T-helper 1 cell treated with Interleukin-12 subunit alpha and Interleukin-12 subunit beta and Interleukin-4 antibody, amounts not matched to agents 30 ng/mL and 1 ng/mL, for 36 hours (primary cell): ENCODE data around the gene GMDS. TPM values are rescaled to one million over a fixed set of nuclear protein-coding genes. Genes with fewer than 3 reads are reported as not detected.

Source experiments
- intact Hi-C: fragments of 100-400 bp; cut with micrococcal nuclease; formaldehyde crosslinking; loops from one replicate; pipeline ENCODE4 v1.15.1; 2024
- total RNA-seq: library from RNA; stranded (reverse); gene quantifications from 2 replicates; pipeline ENCODE4 v1.2.3, GENCODE V29; 2022

GMDS gene
- total RNA-seq, 1 donor from 2014 or later, result 28.6 TPM

- intact Hi-C loops, result no loop called here
These were observed 229.4 kb downstream of the GMDS start for GRCh38 chr6:2016040-2016439.

- intact Hi-C loops, result no loop called here
These were observed 236.9 kb downstream of the GMDS start for GRCh38 chr6:2008383-2008976.

- intact Hi-C loops, result no loop called here
These were observed 238.2 kb downstream of the GMDS start for GRCh38 chr6:2007165-2007564.

- intact Hi-C loops, result no loop called here
These were observed 240.5 kb downstream of the GMDS start for GRCh38 chr6:2004888-2005287.

GRCh38 chr6:2000962-2001361, 244.4 kb downstream of the GMDS start:
- intact Hi-C loops, result no loop called here

- intact Hi-C loops, result no loop called here
These were observed 247.7 kb downstream of the GMDS start for GRCh38 chr6:1997702-1998101.

- intact Hi-C loops, result no loop called here
These were observed 249.8 kb downstream of the GMDS start for GRCh38 chr6:1995636-1996035.

- intact Hi-C loops, result no loop called here
These were observed 252.4 kb downstream of the GMDS start for GRCh38 chr6:1993042-1993441.

- intact Hi-C loops, result no loop called here
These were observed 254.0 kb downstream of the GMDS start for GRCh38 chr6:1991332-1991878.

- intact Hi-C loops, result no loop called here
These were observed 256.6 kb downstream of the GMDS start for GRCh38 chr6:1988843-1989242.

GRCh38 chr6:1987640-1988039, 257.8 kb downstream of the GMDS start:
- intact Hi-C loops, result no loop called here

GRCh38 chr6:1986454-1987243, 258.8 kb downstream of the GMDS start:
- intact Hi-C loops, result no loop called here

GRCh38 chr6:1984346-1984994, 260.9 kb downstream of the GMDS start:
- intact Hi-C loops, result no loop called here

GRCh38 chr6:1983850-1984249, 261.6 kb downstream of the GMDS start:
- intact Hi-C loops, result no loop called here

GRCh38 chr6:1972962-1973361, 272.4 kb downstream of the GMDS start:
- intact Hi-C loops, result no loop called here

- intact Hi-C loops, result no loop called here
These were observed 273.8 kb downstream of the GMDS start for GRCh38 chr6:1971612-1972011.

GRCh38 chr6:1970151-1970561, 275.2 kb downstream of the GMDS start:
- intact Hi-C loops, result no loop called here

GRCh38 chr6:1966713-1967112, 278.7 kb downstream of the GMDS start:
- intact Hi-C loops, result no loop called here

GRCh38 chr6:1965596-1966224, 279.7 kb downstream of the GMDS start:
- intact Hi-C loops, result no loop called here

- intact Hi-C loops, result no loop called here
These were observed 281.8 kb downstream of the GMDS start for GRCh38 chr6:1963596-1963995.

- intact Hi-C loops, result no loop called here
These were observed 283.2 kb downstream of the GMDS start for GRCh38 chr6:1962201-1962600.
